GM12874 (cell line): Measurements from ENCODE around the gene ALAD.

Source experiments
- CTCF ChIP-seq: IDR thresholded peaks from 2 replicates; pipeline ENCODE4 v1.5.1; 2011; ENCODE audit warnings: low read depth, mild to moderate bottlenecking, control low read depth, low read length, moderate library complexity; ENCODE audit not compliant: insufficient read depth

The ALAD gene

GRCh38 chr9:113427629-113428028 is 26.5 kb upstream of the ALAD start:
- no peak for TF ChIP-seq CTCF

- TF ChIP-seq CTCF = no peak
Measured at GRCh38 chr9:113426701-113427100, 25.6 kb upstream of the ALAD start.

- no peak for TF ChIP-seq CTCF
Measured at GRCh38 chr9:113425072-113425471, 24.0 kb upstream of the ALAD start.

- TF ChIP-seq CTCF = no peak
Measured at GRCh38 chr9:113421726-113422125, 20.6 kb upstream of the ALAD start.

- no peak for TF ChIP-seq CTCF
Measured at GRCh38 chr9:113417370-113417769, 16.3 kb upstream of the ALAD start.

- TF ChIP-seq CTCF = no peak
Measured at GRCh38 chr9:113416149-113416721, 15.2 kb upstream of the ALAD start.

GRCh38 chr9:113410207-113410864 is 9.3 kb upstream of the ALAD start, which contains the start of the genes C9orf43 and POLE3:
C9orf43 (plus strand) TSS chr9:113410747; CDS start chr9:113413494, 2,747 bp downstream.
POLE3 (minus strand) TSS chr9:113410675; CDS start chr9:113410293, 382 bp downstream.
- TF ChIP-seq CTCF = no peak
